GM15510 (cell line): ENCODE measurements around the gene EP400.

Experiments used
- POLR2A ChIP-seq: IDR thresholded peaks from 3 replicates; pipeline ENCODE4 v1.6.1; 2011; ENCODE audit warnings: borderline replicate concordance; ENCODE audit not compliant: insufficient read length; ENCODE audit errors: extremely low read depth

EP400 gene

DNA sequence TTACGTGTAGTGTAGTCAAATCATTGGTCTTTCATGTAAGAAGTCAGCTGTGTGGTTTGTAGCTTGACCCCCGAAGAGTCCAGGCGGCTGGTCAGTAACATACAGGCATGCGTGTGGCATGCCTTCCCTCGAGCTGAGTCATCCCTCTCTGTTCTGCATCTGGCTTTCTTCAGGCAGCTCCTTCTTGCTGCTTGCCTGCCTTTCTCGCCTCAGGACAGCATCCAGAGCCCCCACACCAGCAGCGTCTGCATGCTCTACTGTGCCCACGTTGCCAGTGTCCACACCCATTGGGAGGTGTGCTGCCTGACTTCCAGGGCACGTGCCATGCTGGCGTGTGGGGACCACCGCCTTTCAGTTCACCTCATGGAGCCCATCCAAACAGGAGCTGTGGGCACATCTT is 96.8 kb downstream of the EP400 start:
- TF ChIP-seq POLR2A: no peak

DNA sequence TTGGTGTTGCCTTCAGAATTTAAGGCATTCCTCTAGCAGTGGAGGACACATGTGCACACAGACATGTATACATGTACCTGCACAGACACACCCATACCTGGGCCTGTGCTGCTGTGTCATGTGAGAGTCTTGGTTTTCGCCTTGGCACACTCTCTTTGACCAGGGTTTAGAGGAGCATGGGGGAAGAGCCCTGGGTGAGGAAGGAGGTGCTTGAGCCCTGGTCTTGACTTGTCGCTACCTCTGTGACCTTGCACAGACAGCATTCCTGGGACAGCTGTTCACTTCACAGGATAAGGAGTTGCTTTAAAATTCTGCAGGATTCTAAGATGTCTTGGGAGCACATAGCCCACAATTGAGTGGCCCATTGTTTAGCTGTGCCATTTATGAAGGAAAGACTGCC is 99.7 kb downstream of the EP400 start:
- no peak for TF ChIP-seq POLR2A

DNA sequence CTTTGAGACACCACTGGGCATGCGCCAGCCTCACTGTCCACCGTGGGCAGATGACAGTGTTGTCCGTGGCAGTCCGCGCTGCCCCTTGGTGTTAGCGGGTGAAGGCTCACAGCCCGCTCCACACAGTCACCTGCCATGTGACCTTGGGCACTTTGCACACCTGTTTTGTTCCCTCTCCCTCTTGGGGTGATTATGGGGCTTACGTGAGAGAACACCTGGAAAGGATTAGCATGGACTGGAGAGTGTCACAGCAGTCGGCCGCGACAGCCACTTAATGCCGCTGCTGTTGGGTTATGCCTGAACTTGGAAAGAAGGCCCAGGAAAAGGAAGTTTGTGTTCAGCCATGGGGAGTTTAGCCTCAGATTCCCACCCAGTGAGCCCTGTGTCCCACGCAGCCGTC is 100.1 kb downstream of the EP400 start:
- no peak for TF ChIP-seq POLR2A

DNA sequence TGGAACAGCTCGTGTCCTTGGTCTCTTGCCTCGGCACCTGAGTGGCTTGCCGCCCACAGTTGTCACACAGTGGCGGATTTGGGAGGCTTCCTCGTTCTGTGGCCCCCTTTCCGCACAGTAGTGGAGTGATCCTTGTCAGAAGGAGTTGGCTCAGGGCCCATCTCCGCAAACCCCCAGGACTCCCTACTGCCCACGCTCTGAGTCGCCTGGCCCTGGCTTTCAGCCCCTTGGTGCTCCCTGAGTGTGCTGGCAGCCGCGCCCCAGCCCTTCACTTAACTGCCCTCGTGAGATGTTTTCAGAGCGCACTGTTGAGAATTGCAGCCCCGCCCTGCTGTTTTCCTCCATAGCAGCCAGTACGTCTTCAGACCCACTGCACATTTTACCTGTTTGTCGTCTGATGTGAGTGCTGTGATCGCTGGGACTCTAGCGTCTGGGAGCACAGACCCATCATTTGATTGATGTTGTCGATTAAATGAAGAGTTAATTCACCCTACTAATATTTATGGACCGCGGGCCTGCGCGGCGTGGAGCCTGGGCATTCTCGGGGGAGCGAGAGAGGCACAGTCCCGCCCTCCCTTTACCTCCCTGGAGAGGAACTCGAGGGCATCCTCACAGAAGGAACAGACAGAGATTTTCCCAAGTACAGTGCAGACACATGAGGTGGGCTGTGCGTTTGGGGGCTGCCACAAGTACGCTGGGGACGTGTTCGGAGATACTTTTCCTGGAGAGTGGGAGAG is 102.6 kb downstream of the EP400 start:
- TF ChIP-seq POLR2A: no peak

DNA sequence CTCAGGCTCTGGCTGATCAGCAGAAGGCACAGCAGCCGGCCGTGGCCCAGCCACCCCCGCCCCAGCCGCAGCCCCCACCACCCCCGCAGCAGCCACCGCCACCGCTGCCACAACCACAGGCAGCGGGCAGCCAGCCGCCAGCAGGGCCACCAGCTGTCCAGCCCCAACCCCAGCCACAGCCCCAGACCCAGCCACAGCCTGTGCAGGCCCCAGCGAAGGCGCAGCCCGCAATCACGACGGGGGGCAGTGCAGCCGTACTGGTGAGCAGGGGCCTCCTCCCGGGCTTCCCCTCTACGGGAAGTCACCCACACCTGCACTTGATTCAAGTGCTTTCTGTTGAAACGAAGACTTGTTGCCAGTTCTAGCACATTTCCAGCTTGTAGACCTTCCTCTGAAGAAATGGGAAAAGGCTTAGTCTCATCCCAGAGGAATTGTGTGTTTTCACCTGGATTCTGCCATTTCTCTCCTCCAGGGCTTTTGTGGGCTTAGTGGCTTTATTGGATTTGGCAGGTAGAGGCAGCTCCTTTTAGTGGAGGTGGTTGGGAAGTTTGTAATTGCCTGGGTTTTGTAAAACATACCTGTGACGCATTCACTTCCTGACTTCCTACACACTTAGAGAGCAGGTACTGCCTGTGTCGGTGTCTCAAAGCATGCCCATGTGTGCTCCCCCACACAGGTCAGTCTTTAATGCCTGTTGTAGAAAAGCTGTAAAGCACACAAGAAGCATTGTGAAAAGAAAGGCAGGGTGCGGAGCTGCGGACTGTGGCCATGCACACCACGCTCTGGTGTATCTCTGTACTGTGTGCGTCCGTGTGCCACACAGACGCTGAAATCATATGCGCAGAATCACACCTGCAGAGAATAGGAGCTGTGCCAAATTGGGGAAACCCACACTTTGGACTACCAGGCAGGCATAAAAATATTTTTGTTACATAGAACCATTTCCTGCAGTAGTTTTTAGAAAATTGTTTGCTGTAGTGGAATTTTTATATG is 103.9 kb downstream of the EP400 start:
- TF ChIP-seq POLR2A: no peak

DNA sequence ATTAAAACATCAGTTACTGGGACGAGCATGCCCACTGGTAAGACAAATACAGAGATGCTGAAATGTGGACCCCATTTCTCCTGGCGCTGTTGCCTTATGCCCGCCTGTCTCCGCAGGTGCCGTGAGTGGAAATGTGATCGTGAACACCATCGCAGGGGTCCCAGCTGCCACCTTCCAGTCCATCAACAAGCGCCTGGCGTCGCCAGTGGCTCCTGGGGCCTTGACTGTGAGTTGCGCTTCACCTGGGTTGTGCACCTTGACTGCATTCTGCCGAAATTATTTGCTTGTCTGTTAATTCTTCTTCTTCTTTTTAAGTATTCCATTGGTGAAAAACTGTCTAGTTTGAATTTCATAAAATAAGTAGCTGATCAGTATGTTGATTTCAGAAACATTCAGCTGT is 105.2 kb downstream of the EP400 start:
- TF ChIP-seq POLR2A: no peak

DNA sequence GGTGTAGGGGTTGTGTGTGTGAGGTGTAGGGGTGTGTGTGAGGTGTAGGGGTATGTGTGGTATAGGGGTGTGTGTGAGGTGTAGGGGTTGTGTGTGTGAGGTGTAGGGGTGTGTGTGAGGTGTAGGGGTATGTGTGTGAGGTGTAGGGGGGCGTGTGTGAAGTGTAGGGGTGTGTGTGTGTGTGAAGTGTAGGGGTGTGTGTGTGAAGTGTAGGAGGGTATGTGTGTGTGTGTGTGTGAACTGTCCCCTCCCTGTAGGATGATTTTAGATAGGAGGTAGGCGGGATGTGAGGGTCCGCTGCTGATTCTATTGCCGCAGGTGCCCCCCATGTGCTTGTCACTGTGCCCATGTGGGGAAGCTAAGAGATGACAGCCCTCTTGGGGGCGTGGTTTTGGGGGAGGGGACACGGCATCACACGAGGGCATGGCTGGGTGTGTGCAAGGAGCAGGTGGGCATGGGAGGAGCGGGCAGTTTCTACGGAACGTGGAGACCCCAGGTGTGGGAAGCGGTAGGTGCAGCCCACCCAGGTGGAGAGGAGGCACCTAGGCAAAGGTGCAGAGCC is 105.9 kb downstream of the EP400 start:
- no peak for TF ChIP-seq POLR2A

DNA sequence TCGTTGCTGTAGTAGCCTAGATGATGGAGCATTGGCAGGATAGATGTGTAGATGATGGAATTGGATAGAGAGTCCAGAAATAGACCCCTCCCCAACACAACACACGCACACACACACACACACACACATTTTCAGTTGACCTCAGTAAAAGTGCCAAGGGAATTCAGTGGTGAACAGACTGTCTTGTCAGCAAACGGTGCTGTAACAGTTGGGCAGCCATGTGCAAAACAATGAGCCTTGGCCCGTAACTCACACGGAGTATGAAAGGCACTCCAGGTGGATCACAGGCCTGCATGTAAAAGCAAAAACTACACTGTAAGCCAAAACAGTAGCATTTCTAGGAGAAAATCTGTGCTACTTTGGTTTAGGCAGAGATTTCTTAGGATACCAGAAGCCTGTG is 106.6 kb downstream of the EP400 start:
- no peak for TF ChIP-seq POLR2A

DNA sequence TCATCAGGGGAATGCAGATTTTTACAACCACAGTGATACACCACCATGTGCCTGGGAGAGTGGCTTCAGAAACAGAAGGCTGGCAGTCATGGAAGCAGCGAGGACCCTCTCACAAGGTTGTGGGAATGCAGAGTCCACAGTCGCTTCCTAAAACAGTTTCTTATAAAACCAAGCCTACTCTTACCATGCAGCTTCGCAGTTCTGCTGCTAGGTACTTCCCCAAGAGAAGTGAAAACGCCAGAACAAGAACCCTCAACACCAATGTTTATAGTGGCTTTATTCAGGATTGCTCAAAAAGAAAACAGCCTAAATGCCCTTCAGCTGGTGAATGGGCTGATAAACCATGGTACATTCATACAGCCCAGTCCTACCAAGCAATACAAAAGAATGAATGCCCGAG is 107.2 kb downstream of the EP400 start:
- no peak for TF ChIP-seq POLR2A

DNA sequence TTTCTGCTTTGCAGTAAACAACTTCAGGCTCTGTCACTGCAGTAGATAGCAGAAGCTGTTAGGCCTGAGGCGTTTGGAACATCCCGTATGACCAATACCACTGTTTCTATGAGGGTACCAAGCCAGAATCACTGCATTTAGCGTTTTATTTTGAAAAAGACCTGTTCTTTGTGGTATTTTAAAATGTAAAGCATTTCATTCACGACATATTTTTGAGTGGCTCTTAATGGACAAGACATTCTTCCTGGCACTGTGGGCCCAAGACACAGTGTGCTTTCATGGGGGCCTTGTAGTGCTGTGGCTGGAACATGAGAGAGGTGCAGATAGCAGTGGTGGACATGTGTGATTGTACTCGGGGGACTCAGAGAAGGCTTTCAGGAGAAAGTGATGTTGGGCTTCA is 107.9 kb downstream of the EP400 start:
- no peak for TF ChIP-seq POLR2A

DNA sequence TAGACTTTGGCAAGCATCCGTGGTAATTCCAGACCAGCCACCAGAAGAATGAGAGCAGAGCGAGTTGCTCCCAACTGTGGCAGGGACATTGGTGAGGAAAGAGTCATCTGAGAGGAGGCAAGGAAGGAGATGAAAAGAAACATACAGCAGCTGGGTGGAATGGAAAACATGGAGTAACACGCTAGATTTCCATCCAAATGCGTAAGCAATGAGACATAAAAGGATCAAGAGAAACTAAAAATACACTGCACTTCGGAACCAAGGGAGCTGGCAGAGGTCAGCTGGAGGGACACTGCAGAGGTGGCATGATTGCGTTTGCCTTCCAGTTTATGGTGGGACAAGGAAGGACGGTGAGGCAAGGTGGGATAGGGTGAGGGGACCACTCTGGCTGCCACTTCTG is 111.5 kb downstream of the EP400 start:
- no peak for TF ChIP-seq POLR2A

DNA sequence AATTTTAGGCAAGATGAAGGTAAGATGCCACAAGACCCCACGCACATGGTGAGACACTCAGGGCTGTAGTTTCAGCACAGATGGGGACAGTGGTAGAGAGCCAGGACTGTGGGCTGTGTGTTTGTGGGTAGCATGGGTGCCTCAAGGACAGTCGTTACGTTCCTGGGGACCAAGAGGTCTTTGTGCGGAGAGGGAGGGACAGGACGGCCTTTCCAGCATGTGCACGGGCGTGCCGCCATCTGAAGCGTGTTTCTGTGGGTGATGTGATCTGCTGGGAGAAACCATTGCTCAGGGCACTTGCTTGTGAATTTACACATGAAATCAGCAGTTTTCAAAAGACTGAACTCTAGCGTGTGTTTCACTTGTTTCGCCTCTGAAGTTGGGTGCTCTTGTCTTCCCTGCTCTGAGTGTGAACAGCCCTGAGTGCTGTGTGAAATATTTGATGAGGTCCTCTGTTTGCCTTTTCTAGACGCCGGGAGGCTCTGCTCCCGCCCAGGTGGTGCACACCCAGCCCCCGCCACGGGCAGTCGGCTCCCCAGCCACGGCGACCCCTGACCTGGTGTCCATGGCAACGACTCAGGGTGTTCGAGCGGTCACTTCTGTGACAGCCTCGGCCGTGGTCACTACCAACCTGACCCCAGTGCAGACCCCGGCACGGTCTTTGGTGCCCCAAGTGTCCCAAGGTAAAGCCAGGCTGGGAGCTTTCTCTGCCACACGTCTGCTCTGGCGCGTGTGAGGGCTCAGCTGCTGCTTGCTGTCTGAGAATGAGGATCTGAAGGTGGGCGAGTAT is 112.1 kb downstream of the EP400 start:
- no peak for TF ChIP-seq POLR2A

DNA sequence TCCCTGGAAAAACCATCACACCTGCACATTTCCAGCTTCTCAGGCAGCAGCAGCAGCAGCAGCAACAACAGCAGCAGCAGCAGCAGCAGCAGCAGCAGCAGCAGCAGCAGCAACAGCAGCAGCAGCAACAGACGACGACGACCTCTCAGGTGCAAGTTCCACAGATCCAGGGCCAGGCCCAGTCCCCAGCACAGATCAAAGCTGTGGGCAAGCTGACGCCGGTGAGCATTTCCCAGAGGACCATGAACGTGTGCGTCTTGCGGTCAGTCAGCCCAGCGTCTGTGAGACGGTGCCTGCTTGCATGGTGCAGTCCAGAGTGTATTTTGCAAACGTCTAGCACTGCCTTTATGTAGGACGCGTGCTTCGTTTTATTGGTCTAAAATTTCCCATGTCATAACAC is 112.7 kb downstream of the EP400 start:
- TF ChIP-seq POLR2A: no peak

DNA sequence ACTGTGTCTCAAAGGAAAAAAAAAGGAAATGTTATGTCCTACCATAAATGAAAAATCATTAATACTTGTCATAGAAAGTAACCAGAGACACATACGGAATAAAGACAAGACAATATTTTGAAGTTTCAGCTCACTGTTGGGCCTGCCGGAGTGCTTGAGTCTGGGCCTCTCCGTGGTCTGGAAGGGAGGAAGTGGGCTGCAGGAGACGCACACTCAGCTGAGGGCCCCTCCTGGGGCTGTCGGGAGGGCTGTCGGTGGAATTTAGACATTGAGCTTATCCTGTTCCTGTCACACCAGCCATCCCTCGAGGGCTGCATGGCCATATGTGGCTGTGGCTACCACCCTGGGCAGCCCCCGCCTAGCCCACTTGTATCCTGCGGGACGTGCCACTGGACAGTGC is 113.7 kb downstream of the EP400 start:
- TF ChIP-seq POLR2A: no peak

DNA sequence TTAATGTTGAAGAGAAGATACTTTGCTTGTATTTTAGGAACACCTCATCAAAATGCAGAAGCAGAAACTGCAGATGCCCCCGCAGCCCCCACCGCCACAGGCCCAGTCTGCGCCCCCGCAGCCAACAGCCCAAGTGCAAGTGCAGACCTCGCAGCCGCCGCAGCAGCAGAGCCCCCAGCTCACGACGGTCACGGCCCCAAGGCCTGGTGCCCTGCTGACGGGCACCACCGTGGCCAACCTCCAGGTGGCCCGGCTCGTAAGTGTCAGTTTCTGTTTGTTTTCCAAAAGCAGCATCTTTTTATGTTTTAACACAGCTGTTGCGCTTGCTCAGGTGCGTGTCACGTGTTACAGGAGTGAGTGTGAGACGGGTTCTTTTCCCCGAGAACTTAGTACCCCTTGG is 114.9 kb downstream of the EP400 start:
- TF ChIP-seq POLR2A: no peak
